Measurements from ENCODE around the gene PIP4K2B. TPM values are rescaled to one million over a fixed set of nuclear protein-coding genes. Genes with fewer than 3 reads are reported as not detected.
"Not testable (repeated sequence)": the region's sequence is repeated elsewhere in the genome, so short reads cannot be mapped to it uniquely, and the experiment has no call there.

PIP4K2B gene
- polyA plus RNA-seq, 4 donors, result 72.3 to 87.0 (median 76.9) TPM

- DNase-seq (ENCODE audit: low read depth in 4 of 4, low spot score in 2 of 4), result no peak
Observed at GRCh38 chr17:38731526-38732294, 67.6 kb downstream of the PIP4K2B start.

GRCh38 chr17:38730526-38731379, 68.6 kb downstream of the PIP4K2B start:
- no peak for DNase-seq (ENCODE audit: low read depth in 4 of 4, low spot score in 2 of 4)

GRCh38 chr17:38729886-38730525, 69.3 kb downstream of the PIP4K2B start, which contains the start of gene CISD3:
Gene CISD3 (plus strand): TSS chr17:38730341. CDS start chr17:38730359, 18 bp downstream.
- DNase-seq (ENCODE audit: low read depth in 4 of 4, low spot score in 2 of 4), result no peak

GRCh38 chr17:38729368-38729885, 69.9 kb downstream of the PIP4K2B start:
- no peak for DNase-seq (ENCODE audit: low read depth in 4 of 4, low spot score in 2 of 4)

- no peak for DNase-seq (ENCODE audit: low read depth in 4 of 4, low spot score in 2 of 4)
Observed at GRCh38 chr17:38728290-38728831, 71.0 kb downstream of the PIP4K2B start.

GRCh38 chr17:38727736-38728135, 71.6 kb downstream of the PIP4K2B start:
- DNase-seq (ENCODE audit: low read depth in 4 of 4, low spot score in 2 of 4), result no peak

GRCh38 chr17:38726145-38726544, 73.2 kb downstream of the PIP4K2B start:
- not testable (repeated sequence) for DNase-seq (ENCODE audit: low read depth in 4 of 4, low spot score in 2 of 4)

- no peak for DNase-seq (ENCODE audit: low read depth in 4 of 4, low spot score in 2 of 4)
Observed at GRCh38 chr17:38725066-38725465, 74.3 kb downstream of the PIP4K2B start.

- DNase-seq (ENCODE audit: low read depth in 4 of 4, low spot score in 2 of 4), result no peak
Observed at GRCh38 chr17:38724337-38724988, 74.9 kb downstream of the PIP4K2B start.

GRCh38 chr17:38721802-38722201, 77.6 kb downstream of the PIP4K2B start:
- DNase-seq (ENCODE audit: low read depth in 4 of 4, low spot score in 2 of 4), result no peak

GRCh38 chr17:38720941-38721340, 78.4 kb downstream of the PIP4K2B start:
- no peak for DNase-seq (ENCODE audit: low read depth in 4 of 4, low spot score in 2 of 4)

- DNase-seq (ENCODE audit: low read depth in 4 of 4, low spot score in 2 of 4), result no peak
Observed at GRCh38 chr17:38719943-38720641, 79.3 kb downstream of the PIP4K2B start.

GRCh38 chr17:38719289-38719942, 79.9 kb downstream of the PIP4K2B start:
- DNase-seq (ENCODE audit: low read depth in 4 of 4, low spot score in 2 of 4), result no peak

- DNase-seq (ENCODE audit: low read depth in 4 of 4, low spot score in 2 of 4), result no peak
Observed at GRCh38 chr17:38717139-38717745, 82.1 kb downstream of the PIP4K2B start.

GRCh38 chr17:38716368-38717005, 82.9 kb downstream of the PIP4K2B start:
- no peak for DNase-seq (ENCODE audit: low read depth in 4 of 4, low spot score in 2 of 4)
